GM12873 (cell line): ENCODE data around the gene ERGIC1.

ENCODE experiments used
- TF ChIP-seq, protein P1 (sequence below): IDR thresholded peaks from 2 replicates; pipeline ENCODE4 v1.5.1; 2012; ENCODE audit warnings: low read depth, mild to moderate bottlenecking, moderate library complexity, low read length, control low read depth; ENCODE audit not compliant: insufficient read depth; ENCODE audit errors: missing control alignments

The ERGIC1 gene

GRCh38 chr5:172840432-172841154, 6.5 kb downstream of the ERGIC1 start:
- TF ChIP-seq, protein P1, sequence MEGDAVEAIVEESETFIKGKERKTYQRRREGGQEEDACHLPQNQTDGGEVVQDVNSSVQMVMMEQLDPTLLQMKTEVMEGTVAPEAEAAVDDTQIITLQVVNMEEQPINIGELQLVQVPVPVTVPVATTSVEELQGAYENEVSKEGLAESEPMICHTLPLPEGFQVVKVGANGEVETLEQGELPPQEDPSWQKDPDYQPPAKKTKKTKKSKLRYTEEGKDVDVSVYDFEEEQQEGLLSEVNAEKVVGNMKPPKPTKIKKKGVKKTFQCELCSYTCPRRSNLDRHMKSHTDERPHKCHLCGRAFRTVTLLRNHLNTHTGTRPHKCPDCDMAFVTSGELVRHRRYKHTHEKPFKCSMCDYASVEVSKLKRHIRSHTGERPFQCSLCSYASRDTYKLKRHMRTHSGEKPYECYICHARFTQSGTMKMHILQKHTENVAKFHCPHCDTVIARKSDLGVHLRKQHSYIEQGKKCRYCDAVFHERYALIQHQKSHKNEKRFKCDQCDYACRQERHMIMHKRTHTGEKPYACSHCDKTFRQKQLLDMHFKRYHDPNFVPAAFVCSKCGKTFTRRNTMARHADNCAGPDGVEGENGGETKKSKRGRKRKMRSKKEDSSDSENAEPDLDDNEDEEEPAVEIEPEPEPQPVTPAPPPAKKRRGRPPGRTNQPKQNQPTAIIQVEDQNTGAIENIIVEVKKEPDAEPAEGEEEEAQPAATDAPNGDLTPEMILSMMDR = no peak

GRCh38 chr5:172841256-172841655, 7.2 kb downstream of the ERGIC1 start:
- TF ChIP-seq, protein P1 = no peak

DNA sequence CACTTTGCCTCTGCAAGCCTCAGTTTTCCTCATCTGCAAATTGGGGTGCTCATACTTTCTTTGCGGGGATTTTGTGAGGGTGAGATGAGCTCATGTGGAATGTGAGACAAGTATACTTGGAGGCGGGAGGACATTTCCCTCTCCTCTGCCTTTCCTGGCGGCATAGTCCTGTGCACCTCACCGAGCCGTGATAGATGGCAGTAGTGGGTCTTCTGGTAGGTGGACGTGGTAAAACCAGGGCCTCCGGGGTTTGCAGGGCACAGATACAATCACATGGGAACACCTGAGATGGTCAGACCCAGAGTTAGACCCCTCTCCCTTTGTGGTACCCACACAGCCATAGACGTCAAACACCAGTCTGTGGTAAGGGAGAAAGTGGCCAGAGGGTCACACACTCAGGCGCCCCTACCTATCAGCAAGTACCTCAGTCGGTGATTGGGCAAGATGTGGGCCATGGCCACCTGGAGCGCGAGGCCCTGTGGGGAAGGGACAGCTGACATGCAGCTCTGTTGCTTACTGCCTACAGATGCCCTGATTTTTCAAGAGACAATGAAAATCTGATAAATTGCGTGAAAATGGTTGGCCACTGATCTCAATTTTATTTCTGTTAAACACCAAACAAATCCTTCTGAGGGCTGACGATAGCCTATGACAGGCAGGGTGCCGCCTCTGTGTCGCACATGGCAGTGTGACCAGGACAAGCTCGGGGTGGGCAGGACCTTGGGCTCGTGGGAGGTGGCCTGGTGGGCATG, 9.9 kb downstream of the ERGIC1 start:
- TF ChIP-seq, protein P1 = no peak

DNA sequence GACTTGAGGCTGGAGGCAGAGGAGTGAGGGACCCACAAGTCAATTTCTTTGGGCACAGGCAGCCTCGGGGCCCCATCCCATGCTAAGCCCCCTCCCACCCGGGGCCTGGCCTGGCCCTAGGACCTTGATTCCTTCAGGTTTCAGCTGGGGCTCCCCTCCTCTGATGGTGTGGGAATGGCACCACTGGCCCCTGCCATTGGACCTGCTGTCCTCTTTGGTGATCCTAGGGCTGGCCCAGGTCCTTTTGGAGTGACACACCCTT, 10.5 kb downstream of the ERGIC1 start:
- TF ChIP-seq, protein P1 = no peak

GRCh38 chr5:172845154-172845553, 11.1 kb downstream of the ERGIC1 start:
- TF ChIP-seq, protein P1 = no peak

GRCh38 chr5:172845576-172845975, 11.5 kb downstream of the ERGIC1 start:
- TF ChIP-seq, protein P1 = no peak

- TF ChIP-seq, protein P1 = no peak
Observed at GRCh38 chr5:172846249-172846648, 12.2 kb downstream of the ERGIC1 start.
